WERI-Rb-1 (cell line): ENCODE results near the gene SLC34A3.

Source experiments
- DNase-seq: peaks from one replicate; pipeline ENCODE4 v3.0.0-alpha.2; 2020
- H3K27ac ChIP-seq: fragments of 250-450 bp; sonication (Bioruptor Pico); 2 replicates; pipeline ENCODE4 v1.5.1; 2020; ENCODE audit warnings: mild to moderate bottlenecking, moderate library complexity
- H3K27me3 ChIP-seq: fragments of 250-450 bp; sonication (Bioruptor Pico); 2 replicates; pipeline ENCODE4 v1.5.1; 2021; ENCODE audit warnings: mild to moderate bottlenecking, low read depth, moderate library complexity; ENCODE audit not compliant: insufficient read depth, severe bottlenecking
- H3K36me3 ChIP-seq: fragments of 250-450 bp; sonication (Bioruptor Pico); 2 replicates; pipeline ENCODE4 v1.5.1; 2020; ENCODE audit warnings: mild to moderate bottlenecking, moderate library complexity
- H3K4me3 ChIP-seq: 2 replicates; pipeline ENCODE4 v1.5.1; 2011; ENCODE audit warnings: low read depth, mild to moderate bottlenecking, control low read depth, low read length
- H3K9me3 ChIP-seq: fragments of 250-450 bp; sonication (Bioruptor Pico); 2 replicates; pipeline ENCODE4 v1.5.1; 2021; ENCODE audit warnings: mild to moderate bottlenecking, moderate library complexity; ENCODE audit not compliant: severe bottlenecking
- TF ChIP-seq, protein P1 (sequence below): IDR thresholded peaks from 2 replicates; pipeline ENCODE4 v1.5.1; 2011; ENCODE audit warnings: low read depth, mild to moderate bottlenecking, control low read depth, inconsistent platforms, low read length

SLC34A3 gene

DNA sequence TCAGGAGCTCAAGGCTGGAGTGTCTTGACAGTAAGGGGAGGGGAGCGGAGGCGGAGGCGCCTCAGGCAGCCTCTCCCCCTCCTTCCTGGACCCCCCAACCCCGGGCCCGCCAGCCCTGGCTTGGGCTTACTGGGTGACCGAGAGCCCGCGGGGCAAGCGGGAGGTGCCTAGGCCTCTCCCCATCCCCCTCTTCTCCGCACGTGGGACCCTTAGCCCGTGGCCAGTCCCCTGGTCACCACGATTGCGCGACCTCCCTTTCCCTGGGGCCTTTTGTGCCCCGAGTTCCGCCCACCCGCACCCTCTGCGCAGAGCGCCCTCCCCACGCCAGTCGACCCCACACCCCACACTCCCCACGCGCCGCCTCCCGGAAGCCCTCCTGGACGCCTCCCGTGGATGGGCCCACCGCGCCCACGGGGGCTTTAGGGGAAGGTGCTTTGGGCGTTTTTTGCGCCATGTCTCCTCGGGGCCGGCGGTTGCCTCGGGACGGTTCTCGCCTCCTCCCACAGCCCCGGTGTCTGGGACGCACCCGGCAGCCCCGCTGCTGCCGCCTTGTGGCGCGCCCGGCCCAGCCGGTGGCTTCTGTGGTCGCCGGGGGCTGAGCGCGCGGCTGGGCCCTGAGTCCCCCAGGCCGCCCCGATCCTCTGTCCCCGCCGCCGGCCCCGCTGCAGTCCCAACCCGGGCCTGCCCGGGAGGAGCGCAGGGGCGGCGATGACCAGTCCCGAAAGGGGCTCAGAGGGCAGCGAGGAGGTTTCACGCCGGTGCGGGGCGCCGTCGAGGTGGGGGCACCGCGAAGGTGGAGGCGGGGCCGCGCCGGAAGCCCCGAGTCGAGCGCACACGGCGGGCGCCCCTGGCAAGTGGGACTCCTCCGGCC lies 50.0 kb downstream of the SLC34A3 start:
- Histone ChIP-seq H3K9me3 (no peaks in the 10 kb centered on the region), H3K4me3 (no peak overlapping the region), H3K27ac (no peak overlapping the region), H3K36me3 (peaks cover 19% of the 10 kb centered on the region), H3K27me3 (no peaks in the 10 kb centered on the region)
- DNase-seq = no peak
- TF ChIP-seq, protein P1, sequence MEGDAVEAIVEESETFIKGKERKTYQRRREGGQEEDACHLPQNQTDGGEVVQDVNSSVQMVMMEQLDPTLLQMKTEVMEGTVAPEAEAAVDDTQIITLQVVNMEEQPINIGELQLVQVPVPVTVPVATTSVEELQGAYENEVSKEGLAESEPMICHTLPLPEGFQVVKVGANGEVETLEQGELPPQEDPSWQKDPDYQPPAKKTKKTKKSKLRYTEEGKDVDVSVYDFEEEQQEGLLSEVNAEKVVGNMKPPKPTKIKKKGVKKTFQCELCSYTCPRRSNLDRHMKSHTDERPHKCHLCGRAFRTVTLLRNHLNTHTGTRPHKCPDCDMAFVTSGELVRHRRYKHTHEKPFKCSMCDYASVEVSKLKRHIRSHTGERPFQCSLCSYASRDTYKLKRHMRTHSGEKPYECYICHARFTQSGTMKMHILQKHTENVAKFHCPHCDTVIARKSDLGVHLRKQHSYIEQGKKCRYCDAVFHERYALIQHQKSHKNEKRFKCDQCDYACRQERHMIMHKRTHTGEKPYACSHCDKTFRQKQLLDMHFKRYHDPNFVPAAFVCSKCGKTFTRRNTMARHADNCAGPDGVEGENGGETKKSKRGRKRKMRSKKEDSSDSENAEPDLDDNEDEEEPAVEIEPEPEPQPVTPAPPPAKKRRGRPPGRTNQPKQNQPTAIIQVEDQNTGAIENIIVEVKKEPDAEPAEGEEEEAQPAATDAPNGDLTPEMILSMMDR = no peak

DNA sequence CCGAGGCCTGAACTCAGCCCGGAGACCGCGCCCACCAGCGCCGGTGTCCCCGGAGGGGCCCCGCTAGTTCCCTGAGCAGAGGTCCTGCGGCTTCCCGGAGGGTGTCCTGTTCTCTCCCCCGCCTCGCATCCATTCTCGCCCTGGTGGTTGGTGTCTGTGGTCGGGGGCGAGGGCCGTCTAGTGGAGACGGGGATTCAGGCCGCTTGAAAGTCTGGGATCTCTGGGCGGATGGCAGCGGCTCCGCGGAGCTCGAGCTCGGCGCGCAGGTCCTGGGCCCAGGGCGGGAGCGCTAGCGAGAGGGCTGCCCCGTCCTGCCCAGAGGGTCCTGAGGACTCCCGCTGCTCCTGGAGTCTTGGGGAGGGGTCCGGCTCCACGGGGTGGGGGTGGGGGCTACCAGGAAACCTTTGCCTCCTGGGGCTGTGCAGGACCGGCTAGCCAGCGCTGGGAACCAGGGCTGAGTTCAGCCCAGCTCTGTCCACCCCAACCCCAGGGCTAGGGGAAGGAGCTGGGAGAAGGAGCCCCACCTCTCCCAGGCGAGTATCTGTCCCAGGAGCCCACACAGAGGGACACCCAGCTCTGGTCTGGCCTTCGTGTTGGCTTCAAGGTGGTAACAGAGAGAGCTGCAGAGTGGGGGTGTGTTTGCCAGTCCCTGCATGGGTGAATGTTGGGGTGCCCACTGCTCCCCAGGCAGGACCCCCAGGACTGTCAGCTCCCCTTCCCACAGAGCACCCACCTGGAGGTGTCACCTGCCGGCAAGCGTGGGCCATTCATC lies 50.8 kb downstream of the SLC34A3 start:
- H3K27ac ChIP-seq = no peak overlapping the region
- no peak overlapping the region for H3K4me3 ChIP-seq
- H3K36me3 ChIP-seq = peaks cover 19% of the 10 kb centered on the region
- no peaks in the 10 kb centered on the region for H3K27me3 ChIP-seq
- H3K9me3 ChIP-seq = no peaks in the 10 kb centered on the region
- TF ChIP-seq, protein P1 = no peak
- no peak for DNase-seq
